Activated CD8-positive, alpha-beta memory T cell treated with anti-CD3 and anti-CD28 coated beads, Interleukin-2, amount 50 U/mL, for 24 hours (primary cell): Measurements from ENCODE around the gene GFY.
A peak's percentile ranks its signal among the peaks of the same experiment; 100 is the strongest.
"Not testable (repeated sequence)": the region's sequence is repeated elsewhere in the genome, so short reads cannot be mapped to it uniquely, and the experiment has no call there.

ENCODE experiments used
- DNase-seq: peaks from one replicate; pipeline ENCODE4 v3.0.0-alpha.2; 2020; ENCODE audit errors: extremely low read depth

Gene GFY

DNA sequence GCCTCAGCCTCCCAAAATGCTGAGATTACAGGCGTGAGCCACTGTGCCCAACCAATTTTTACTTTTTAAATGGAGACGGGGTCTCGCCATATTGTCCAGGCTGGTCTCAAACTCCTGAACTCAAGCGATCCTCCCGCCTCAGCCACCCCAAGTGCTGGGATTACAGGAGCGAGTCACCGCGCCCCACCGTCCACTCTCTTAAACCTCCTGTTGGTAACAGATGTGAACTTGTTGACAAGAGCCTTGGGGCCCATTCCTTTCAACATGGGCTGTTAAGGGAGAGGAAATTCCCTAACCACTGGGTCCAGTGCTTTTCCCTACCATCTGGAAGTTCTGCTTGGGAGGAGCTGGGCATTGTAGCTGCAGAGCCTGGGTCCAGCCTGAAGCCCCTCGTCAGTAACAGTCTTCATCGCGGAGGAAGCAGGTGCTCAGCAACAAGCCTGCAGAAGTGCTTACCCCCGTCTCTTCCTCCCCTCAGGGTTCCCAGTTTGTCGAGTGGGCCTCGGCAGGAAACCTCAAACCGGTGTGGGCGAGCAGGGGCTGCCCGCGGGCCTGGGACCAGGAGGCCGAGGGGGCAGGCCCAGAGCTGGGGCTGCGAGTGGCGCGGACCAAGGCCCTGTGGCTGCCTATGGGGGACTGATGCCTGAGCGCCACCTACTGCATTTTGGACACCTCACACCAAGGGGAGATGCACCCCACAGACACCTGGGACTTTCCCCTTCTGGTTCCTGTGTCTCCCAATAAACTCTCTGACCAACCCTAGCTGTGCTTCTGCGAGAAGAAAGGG is 44.8 kb downstream of the GFY start:
- DNase-seq = no peak

- DNase-seq = no peak
Observed at GRCh38 chr19:49470615-49470978, 45.4 kb downstream of the GFY start.

DNA sequence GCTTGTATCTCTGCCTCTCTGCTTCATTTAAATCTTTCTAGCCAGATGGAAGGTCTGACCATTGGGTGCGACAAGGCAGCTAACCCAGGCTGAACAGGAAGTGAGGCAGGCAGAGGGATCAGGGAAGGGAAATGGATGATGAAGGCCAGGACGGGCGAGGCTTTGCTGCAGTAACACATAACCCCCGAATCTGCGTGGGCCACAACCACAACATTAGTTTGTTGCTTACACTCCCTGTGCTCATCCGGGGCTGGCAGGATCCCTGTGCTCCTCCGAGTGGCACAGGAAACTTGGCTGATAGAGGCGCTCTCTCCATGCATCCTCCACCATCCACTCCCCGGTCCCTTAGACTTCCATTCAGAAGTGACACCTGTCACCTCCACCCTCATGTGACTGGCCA is 47.7 kb downstream of the GFY start:
- no peak for DNase-seq

DNA sequence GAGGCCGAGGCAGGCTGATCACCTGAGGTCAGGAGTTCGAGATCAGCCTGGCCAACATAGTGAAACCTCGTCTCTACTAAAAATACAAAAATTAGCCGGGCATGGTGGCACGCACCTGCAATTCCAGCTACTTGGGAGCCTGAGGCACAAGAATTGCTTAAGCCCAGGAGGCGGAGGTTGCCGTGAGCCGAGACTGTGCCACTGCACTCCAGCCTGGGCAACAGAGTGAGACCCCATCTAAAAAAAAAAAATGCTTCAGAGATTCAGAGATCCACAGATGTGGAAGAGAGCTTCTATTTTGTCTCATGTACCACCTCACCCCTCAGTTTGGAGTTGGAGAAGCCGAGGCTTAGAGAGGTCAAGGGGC is 48.3 kb downstream of the GFY start:
- DNase-seq = not testable (repeated sequence)

DNA sequence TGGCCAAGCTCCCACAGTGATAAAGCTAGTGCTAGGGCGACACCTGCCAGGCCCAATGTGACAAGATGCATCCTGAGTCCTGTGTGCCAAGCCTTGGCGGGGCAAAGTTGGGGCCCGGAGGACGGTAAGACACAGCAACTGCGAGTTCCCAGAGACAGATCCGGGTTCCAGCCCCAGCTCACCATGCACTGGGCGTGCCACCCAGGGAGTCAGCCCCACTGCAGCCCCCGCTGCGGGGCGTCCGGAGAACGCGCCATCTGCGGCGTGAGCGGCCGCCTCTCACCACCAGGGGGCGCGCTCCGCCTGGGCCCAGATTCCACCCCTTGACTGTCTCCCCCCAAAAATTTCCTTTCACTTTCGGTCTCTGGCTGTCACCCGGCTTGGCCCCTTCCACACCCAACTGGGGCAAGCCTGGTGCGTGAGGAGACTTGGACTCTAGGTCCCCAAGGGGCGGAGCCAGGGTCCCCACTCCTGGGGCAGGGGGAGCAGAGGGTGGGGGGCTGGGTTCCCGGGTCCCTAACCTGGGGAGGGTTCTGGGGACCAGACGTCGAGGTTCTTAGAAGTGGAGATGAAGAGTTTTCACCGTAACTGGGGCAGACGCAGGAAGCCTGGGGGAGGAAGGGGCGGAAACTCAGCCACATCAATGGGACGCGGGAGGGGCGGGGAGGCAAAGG is 48.8 kb downstream of the GFY start, which contains the start of gene FLT3LG:
Gene FLT3LG, plus strand, starts transcription at position 348 of the 674 bp plus-strand sequence. CDS start 425 bp downstream, outside the sequence.
- peak; percentile 76 for DNase-seq

DNA sequence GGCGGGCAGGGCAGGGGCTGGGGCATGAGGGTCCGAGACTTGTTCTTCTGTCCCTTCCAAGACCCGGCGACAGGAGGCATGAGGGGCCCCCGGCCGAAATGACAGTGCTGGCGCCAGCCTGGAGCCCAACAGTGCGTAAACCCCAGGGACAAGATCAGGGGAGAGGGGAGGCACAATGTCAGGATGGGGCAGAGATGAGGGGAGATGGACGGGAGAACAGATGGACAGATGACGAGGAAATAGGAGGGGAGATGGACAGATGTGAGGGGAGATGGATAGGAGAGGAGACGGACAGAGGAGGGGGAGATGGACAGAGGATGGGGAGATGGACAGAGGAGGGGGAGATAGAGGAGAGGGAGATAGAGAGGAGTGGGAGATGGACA is 49.3 kb downstream of the GFY start:
- DNase-seq = no peak

DNA sequence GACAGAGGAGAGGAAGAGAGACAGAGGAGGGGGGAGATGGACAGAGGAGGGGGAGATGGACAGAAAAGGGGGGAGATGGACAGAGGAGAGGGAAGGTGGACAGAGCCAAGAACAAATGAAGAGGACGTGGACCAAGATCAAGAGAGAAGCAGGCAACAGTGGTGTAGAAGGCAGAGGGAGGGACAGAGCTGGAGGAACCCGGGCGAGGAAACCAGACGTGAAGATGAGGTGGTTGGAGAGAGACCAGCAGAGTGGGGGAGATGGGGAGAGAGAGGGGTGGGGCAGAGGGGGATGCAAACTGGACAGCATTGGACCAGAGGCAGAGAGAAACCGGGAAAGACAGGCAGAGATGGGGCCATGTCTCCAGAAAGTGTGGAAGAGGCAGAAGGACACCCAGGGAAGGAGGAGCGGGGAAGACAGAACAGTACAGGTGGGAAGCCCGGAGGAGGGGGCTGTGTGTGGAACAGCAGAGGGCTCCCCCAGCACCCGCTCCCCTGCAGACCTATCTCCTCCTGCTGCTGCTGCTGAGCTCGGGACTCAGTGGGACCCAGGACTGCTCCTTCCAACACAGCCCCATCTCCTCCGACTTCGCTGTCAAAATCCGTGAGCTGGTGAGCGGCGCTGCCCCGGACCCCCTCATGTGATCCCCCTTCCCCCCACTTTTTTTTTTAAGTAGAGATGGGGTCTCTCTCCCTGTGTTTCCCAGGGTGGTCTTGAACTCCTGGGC is 50.2 kb downstream of the GFY start:
- no peak for DNase-seq

DNA sequence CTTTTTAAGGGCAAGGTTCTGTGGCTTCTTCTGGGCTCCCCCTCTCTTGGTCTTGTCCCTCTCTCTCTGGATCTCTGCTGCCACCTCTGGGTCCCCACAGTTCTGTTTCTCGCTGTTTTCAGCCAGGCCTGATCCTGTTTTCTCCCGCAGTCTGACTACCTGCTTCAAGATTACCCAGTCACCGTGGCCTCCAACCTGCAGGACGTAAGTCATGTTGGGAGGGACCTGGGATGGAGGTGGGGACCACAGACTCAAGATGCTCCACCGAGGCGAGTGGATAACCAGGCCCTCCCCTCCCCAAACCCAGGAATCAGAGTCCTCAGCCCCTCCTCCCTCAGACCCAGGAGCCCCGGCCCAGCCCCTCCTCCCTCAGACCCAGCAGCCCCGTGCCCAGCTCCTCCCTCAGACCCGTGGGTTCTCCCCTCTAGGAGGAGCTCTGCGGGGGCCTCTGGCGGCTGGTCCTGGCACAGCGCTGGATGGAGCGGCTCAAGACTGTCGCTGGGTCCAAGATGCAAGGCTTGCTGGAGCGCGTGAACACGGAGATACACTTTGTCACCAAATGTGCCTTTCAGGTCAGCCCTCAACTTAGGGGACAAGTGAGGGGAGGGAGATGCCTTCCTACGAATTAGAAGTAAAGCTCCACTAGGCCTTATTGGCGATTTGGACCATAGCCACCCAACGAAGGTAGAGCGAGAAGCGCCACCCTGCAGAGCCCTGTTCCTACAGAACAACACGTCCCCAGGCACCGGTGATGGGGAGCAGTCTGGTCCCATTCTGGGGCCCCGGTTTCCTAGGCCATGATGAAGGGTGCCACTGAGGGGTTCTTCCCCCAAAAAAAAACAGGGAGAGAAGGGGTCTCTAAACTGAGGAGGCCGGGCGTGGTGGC is 51.0 kb downstream of the GFY start:
- no peak for DNase-seq
